Epithelial cell of esophagus (primary cell): ENCODE measurements around the gene MVB12B.

Experiments used
- DNase-seq: peaks from one replicate; pipeline ENCODE4 v3.0.0; 2010; ENCODE audit warnings: low read depth
- H3K4me3 ChIP-seq: 2 replicates; pipeline ENCODE4 v1.5.1; 2011; ENCODE audit warnings: mild to moderate bottlenecking, low read length, control low read depth
- TF ChIP-seq, protein P1 (sequence below): IDR thresholded peaks from 2 replicates; pipeline ENCODE4 v1.5.1; 2011; ENCODE audit warnings: low read depth, mild to moderate bottlenecking, low read length, control low read depth, inconsistent platforms; ENCODE audit not compliant: insufficient read depth; ENCODE audit errors: missing control alignments

The MVB12B gene

DNA sequence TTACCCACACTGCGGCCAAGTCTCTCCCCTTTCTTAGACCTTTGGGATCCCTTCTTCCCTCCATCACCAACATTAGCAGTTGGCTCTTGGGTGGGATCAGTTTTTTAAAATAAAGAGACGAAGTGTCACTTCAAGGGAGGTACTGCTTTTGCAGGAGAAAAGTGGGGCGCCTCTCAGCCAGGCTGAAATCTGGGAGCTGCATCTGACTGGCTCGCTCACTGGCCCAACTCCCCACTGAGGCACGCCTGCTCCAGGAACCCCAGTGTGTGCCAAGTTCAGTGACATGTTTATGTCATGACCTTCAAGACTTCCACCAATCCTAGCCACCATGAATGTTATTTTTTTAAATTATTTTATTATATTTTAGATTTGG is 130.5 kb downstream of the MVB12B start:
- TF ChIP-seq, protein P1, sequence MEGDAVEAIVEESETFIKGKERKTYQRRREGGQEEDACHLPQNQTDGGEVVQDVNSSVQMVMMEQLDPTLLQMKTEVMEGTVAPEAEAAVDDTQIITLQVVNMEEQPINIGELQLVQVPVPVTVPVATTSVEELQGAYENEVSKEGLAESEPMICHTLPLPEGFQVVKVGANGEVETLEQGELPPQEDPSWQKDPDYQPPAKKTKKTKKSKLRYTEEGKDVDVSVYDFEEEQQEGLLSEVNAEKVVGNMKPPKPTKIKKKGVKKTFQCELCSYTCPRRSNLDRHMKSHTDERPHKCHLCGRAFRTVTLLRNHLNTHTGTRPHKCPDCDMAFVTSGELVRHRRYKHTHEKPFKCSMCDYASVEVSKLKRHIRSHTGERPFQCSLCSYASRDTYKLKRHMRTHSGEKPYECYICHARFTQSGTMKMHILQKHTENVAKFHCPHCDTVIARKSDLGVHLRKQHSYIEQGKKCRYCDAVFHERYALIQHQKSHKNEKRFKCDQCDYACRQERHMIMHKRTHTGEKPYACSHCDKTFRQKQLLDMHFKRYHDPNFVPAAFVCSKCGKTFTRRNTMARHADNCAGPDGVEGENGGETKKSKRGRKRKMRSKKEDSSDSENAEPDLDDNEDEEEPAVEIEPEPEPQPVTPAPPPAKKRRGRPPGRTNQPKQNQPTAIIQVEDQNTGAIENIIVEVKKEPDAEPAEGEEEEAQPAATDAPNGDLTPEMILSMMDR, result no peak
- no peak overlapping the region for H3K4me3 ChIP-seq
- DNase-seq, result no peak

DNA sequence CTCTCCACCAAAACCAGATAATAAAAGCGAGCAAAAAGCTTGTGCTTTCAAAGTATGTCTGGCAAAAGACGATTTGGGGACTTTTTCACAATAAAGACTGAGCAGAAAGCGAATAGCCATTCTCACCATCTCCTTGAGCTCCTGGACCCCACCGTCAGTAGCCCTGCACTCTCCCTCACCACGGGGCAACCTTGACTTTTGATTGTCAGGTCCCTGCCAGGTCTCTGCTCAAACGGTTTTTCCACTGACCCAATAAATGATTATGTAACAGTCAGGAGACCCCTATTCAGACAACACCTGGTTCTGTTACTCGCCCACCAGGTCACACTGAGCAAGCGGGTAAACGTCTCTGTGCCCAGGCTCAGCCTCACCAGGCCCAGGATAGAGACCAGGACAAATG is 131.3 kb downstream of the MVB12B start:
- DNase-seq, result no peak
- TF ChIP-seq, protein P1, result no peak

DNA sequence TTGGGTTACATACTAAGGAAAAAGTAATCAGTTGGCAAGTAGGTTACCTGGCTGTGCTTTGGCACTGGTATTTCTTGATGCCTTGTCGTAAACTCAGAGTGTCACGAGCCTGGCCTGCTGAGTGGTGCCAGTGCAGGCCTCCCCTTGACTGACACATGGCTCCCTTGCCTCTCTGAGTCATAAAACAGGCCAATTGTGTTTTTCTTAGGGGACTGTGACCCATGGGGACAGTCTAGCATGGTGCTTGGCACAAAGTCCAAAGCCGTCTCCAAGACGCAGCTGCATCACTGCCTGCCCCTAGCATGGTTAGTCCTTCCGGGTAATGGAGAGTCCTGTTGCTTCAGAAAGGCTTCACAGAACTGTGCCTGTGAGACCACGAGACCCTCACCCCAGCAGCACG is 132.5 kb downstream of the MVB12B start:
- no peak for DNase-seq
- TF ChIP-seq, protein P1, result no peak

More for the DNA sequence above, 131.3 kb downstream of the MVB12B start:
- no peak overlapping the region for H3K4me3 ChIP-seq

DNA sequence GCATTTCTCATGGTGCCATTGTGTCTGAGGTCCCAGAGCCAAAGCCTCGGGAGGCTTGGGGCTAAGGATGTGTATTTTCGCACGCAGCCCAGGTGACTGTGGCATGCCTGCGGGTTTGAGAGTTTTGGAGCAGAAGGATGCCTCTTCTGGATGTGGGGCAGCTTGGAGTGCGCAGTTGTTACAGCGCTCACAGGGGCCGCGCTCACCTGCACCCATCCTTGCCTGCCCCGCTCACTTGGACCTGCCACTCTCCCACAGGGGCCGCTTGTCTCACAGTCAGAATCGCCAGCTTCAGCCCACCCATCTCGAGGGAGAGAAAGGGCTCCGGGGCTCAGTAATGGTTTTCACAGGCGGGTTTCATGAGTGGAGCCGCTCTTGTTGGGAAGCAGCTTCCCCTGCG is 132.9 kb downstream of the MVB12B start:
- TF ChIP-seq, protein P1, result no peak
- no peak for DNase-seq

More for the DNA sequence above, 132.5 kb downstream of the MVB12B start:
- H3K4me3 ChIP-seq, result no peak overlapping the region

DNA sequence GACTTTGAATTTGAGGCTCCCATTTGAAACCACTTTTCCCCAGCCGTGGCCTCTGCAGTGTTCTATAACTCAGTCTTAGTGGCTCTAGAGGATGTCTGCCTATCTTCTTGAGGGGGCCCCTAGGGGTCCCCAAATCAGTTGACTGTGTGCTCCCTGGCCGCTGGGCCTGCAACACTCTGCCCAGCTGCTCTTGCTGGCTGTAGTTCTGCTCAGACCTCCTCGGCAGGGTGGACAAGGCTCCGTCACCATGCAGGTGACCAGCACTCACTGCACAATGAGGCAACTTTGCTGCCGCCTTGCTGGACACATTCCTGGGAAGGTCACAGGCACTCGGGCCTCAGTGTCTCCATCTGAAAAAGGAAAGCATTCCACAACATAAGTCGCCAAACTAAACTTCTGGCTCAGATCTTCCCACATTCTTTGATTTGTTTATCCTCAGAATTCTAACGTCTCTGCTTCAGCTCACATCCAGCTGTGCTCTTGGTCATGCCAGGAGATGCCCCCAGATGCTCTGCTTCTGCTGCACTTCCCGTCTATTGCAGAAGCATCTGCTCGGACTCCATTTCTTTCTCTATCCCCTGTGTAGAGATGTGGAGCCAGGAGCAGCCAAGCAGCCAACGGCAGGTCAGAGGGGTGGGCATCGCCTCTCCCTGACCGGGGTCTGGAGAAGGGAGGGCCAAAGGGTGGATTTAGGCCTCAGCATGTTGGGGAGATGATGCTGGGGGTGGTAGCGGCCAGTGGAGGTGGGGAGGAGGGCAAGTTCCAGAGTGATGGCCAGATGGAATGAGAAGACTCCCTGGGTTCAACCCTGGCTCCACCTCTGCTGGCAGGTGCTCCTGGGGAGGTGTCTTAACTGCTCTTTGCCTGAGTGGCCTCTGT is 133.6 kb downstream of the MVB12B start:
- TF ChIP-seq, protein P1, result no peak
- no peak for DNase-seq
- no peak overlapping the region for H3K4me3 ChIP-seq

More for the DNA sequence above, 132.9 kb downstream of the MVB12B start:
- no peak overlapping the region for H3K4me3 ChIP-seq

DNA sequence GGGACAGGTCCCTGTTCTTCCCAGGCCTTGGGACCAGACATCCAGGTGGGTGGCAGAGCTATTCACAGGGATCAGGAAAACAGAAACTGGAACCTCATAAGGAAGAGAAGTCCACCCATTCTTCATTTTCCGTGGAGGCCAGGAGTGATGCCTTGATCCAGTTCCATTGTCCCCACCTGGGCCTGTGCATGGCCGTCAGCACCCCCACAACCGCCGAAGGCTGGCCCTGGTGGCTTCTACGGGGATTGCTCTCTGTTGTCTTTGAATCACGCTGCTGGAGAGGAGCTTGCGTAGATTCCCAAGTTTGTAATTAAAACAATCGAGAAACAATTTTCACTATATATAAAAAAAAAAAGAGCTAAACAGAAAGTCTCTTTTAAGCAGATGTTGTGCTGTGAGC is 134.4 kb downstream of the MVB12B start:
- H3K4me3 ChIP-seq, result no peak overlapping the region
- DNase-seq, result no peak

More for the DNA sequence above, 134.4 kb downstream of the MVB12B start:
- TF ChIP-seq, protein P1, result no peak
